Left renal pelvis (tissue), 4 donors: ENCODE measurements around the gene TRAPPC12. TPM values are rescaled to one million over a fixed set of nuclear protein-coding genes. Genes with fewer than 3 reads are reported as not detected.

Experiments
- polyA plus RNA-seq, 4 donors: library from polyadenylated mRNA; unstranded; fragments of 120-200 nt; gene quantifications; one replicate each; pipeline ENCODE4 v1.2.1, GENCODE V29; 2013; ENCODE audit not compliant: insufficient read length in 4 of 4

Gene TRAPPC12
- polyA plus RNA-seq, 4 donors = 56.7 to 98.6 (median 75.9) TPM

Other genes with a start within 250 kb of the TRAPPC12 start
- gene EIPR1, start 1.9 kb upstream of the TRAPPC12 start, polyA plus RNA-seq = 10 to 100 TPM; 16.8 to 27.5 (median 22.7) TPM
- gene ADI1, start 139.8 kb downstream of the TRAPPC12 start, polyA plus RNA-seq = 10 to 100 TPM; 66.6 to 73.5 (median 71.4) TPM
- 10 to 100 TPM; 15.1 to 19.5 (median 17.4) TPM for gene RNASEH1, start 178.6 kb downstream of the TRAPPC12 start, polyA plus RNA-seq
- gene RPS7, start 195.6 kb downstream of the TRAPPC12 start, polyA plus RNA-seq = 1,000 to 10,000 TPM; 1,247 to 1,818 (median 1,585) TPM
- 1 to 10 TPM in 3 of 4 donors, under 1 TPM in 1; 0.72 to 3.1 (median 1.5) TPM for gene COLEC11, start 215.4 kb downstream of the TRAPPC12 start, polyA plus RNA-seq